Measurements from ENCODE around the gene ANKS1A.
"Not testable (repeated sequence)": the region's sequence is repeated elsewhere in the genome, so short reads cannot be mapped to it uniquely, and the experiment has no call there.

DNA sequence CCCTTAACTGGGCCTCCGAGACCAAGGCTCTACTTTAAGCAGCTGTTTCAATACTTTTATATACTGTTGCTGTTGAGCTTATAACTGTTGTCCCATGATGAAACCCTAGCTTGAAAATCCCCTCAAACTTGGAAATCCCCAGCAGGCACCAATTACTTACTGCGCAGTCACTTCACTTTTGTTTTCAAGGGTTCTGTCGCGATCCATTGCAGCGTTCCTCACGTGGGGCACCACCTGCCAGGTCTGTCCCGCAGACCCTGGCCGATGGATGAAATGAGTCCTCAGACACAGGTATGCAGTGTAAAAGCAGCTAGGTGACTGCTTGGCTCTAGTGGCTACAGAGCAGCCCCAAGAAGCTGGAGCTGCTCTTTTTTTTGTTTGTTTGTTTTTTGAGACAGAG is 218.2 kb downstream of the ANKS1A start:
- not testable (repeated sequence) for TF ChIP-seq CTCF (IDR thresholded peaks at IDR 0.05; ENCODE audit: poor library complexity); EZH2 (IDR thresholded peaks at IDR 0.05; ENCODE audit: borderline replicate concordance); EZH2phosphoT487 (IDR thresholded peaks at IDR 0.05; ENCODE audit: low read depth, severe bottlenecking, unreplicated experiment)

Measured in hepatocyte (in vitro differentiated cells).